AG04450 (cell line): ENCODE results near the gene SMIM31. TPM values are rescaled to one million over a fixed set of nuclear protein-coding genes. Genes with fewer than 3 reads are reported as not detected.

Source experiments
- CTCF ChIA-PET: fragments of 300-600, 350-600 bp; formaldehyde crosslinking; extraction: SDS; loops from one replicate; lab custom pipeline; 2022; ENCODE audit warnings: antibody characterized with exemption, inconsistent platforms; lab: Charles Lee
- POLR2A ChIA-PET: fragments of 350-600 bp; formaldehyde crosslinking; extraction: SDS; loops from one replicate; lab custom pipeline; 2021; ENCODE audit warnings: antibody characterized with exemption, inconsistent platforms; lab: Yijun Ruan, JAX
- DNase-seq: peaks from one replicate; pipeline ENCODE4 v3.0.0-alpha.2; 2011; ENCODE audit warnings: low read depth, low spot score
- H3K27ac ChIP-seq: one replicate; pipeline ENCODE4 v1.5.1; 2012; ENCODE audit warnings: low read depth, low read length, control low read depth
- H3K27me3 ChIP-seq: one replicate; pipeline ENCODE4 v1.6.0; 2012; ENCODE audit warnings: low read length; ENCODE audit not compliant: control insufficient read depth, insufficient read depth
- H3K4me3 ChIP-seq: 2 replicates; pipeline ENCODE4 v1.5.1; 2011; ENCODE audit warnings: mild to moderate bottlenecking, low read depth, low read length, control low read depth
- H3K9me3 ChIP-seq: 2 replicates; pipeline ENCODE4 v1.5.1; 2012; ENCODE audit warnings: low read length; ENCODE audit not compliant: control insufficient read depth, insufficient read depth
- polyA plus RNA-seq: library from polyadenylated mRNA; depleted of rRNA; stranded (reverse); fragments of >200 nt; gene quantifications from 2 replicates; pipeline ENCODE4 v1.2.3, GENCODE V29; 2011
- TF ChIP-seq, protein P1 (sequence below): IDR thresholded peaks from 2 replicates; pipeline ENCODE4 v1.5.1; 2011; ENCODE audit warnings: low read depth, low read length, control low read depth, inconsistent platforms

Gene SMIM31
- polyA plus RNA-seq, 1 experiment: not detected

DNA sequence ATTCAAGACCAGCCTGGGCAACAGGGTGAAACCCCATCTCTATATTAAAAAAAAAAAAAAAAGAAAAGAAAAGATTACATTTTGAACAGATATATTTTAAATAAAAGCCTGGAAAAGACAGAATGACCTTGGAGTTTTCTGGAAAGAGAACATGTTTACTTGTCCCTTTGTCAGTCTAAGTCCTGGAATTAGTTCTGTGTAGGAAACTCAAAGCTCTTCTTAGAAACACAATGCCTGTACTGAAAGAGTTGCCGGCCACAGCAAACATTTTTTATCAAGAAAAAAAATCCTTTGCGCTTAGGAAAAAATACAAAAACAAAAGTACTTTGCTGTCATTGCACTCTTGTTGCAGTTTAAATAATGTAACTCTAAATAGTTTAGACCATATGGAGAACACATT, 59.6 kb downstream of the SMIM31 start:
- TF ChIP-seq, protein P1, sequence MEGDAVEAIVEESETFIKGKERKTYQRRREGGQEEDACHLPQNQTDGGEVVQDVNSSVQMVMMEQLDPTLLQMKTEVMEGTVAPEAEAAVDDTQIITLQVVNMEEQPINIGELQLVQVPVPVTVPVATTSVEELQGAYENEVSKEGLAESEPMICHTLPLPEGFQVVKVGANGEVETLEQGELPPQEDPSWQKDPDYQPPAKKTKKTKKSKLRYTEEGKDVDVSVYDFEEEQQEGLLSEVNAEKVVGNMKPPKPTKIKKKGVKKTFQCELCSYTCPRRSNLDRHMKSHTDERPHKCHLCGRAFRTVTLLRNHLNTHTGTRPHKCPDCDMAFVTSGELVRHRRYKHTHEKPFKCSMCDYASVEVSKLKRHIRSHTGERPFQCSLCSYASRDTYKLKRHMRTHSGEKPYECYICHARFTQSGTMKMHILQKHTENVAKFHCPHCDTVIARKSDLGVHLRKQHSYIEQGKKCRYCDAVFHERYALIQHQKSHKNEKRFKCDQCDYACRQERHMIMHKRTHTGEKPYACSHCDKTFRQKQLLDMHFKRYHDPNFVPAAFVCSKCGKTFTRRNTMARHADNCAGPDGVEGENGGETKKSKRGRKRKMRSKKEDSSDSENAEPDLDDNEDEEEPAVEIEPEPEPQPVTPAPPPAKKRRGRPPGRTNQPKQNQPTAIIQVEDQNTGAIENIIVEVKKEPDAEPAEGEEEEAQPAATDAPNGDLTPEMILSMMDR: no peak
- ChIA-PET CTCF (interaction anchor here (0.7 kb wide), 1 partner anchor 86 kb away, joined by 4 read pairs; no protein-coding TSS in a partner anchor), POLR2A (no interaction called here)
- peaks cover 4% of the 10 kb centered on the region; the same call in 1 of the 2 replicates for H3K9me3 ChIP-seq
- no peaks in the 10 kb centered on the region for H3K27me3 ChIP-seq
- DNase-seq: no peak
- H3K4me3 ChIP-seq: no peak overlapping the region
- no peak overlapping the region for H3K27ac ChIP-seq

DNA sequence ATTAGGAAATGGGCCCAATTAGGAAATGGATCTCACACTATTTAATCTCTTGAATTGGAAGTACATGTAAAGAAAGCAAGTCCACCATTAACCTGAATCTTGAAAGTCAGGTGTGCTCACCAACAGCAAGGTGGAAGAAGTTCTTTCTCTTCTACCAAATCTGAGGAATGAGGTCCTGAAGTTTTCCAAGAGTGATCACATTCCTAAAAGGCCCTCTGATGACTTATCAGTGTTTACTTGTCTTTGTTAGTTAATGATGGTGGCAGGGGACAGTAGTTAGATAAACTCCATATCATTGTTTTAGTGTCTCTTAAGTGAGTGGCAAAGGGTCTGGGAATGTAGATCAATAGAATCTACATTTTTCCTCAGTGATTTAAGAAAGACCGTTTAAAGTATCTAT, 61.8 kb downstream of the SMIM31 start:
- CTCF ChIA-PET: no interaction called here
- Histone ChIP-seq H3K27ac (no peak overlapping the region), H3K27me3 (no peaks in the 10 kb centered on the region), H3K9me3 (peaks cover 4% of the 10 kb centered on the region; the same call in 1 of the 2 replicates), H3K4me3 (no peak overlapping the region)
- DNase-seq: no peak
- TF ChIP-seq, protein P1: no peak
- POLR2A ChIA-PET: no interaction called here

DNA sequence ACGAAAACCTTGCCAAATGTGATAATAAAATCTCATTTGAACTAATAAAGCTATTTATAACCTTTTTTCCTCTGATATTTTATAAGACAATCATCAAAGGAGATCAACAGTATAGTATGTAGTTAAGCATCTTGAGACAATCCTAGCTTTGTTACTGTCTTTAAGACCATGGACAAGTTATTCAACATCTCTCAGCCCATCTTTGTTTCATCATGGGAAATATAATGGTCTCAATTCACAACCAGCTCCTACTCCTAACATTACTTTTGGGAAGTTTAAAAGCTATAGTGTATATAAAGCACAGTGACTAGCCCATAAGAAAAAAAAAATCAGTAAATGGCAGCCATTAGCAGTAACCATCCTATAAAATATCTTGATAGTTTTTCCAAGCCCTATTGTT, 65.4 kb downstream of the SMIM31 start:
- DNase-seq: no peak
- ChIA-PET CTCF (no interaction called here), POLR2A (no interaction called here)
- Histone ChIP-seq H3K27ac (no peak overlapping the region), H3K9me3 (peaks cover 8% of the 10 kb centered on the region), H3K4me3 (no peak overlapping the region), H3K27me3 (no peaks in the 10 kb centered on the region)
- TF ChIP-seq, protein P1: no peak

DNA sequence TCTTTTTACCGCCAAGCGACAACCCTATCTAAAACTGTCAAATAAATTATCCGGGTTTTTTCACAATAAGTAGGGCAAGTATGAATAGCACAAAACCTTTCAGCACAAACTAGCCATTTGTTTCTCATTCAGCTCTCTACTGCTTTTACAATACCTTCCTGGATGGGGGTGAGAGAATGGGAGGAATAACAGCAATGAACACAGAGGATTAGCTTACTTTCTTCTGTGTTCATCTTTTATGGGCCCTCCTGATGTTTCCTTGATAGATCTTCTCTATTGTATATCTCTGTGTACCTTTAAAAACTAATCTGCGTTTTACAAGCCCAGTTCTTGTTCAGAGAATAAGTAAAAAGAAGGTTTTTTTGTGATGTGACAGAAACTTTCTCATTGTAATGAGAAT, 67.8 kb downstream of the SMIM31 start:
- ChIA-PET POLR2A (no interaction called here), CTCF (no interaction called here)
- TF ChIP-seq, protein P1: no peak
- DNase-seq: no peak
- no peak overlapping the region for H3K27ac ChIP-seq
- H3K4me3 ChIP-seq: no peak overlapping the region
- H3K27me3 ChIP-seq: no peaks in the 10 kb centered on the region
- peaks cover 8% of the 10 kb centered on the region for H3K9me3 ChIP-seq

DNA sequence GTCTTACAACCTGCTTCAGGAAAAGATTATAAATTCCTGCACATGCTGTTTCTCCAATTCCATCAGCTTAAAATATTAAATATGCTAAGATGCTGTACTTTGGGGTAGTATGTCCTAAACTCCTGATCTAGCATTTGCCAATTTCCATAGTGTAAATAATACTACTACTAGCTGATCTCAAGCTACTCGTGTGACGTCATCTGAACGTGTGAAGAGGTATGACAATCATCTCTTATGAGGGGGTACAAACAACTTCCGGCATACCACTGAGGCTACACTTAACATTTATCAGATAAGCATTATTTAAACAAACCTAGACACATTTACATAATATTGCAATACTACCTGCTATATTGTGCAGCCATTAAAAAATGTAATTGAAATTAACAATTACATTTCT, 70.7 kb downstream of the SMIM31 start:
- ChIA-PET CTCF (no interaction called here), POLR2A (no interaction called here)
- DNase-seq: no peak
- H3K4me3 ChIP-seq: no peak overlapping the region
- TF ChIP-seq, protein P1: no peak
- H3K27ac ChIP-seq: no peak overlapping the region
- no peaks in the 10 kb centered on the region for H3K27me3 ChIP-seq
- peaks cover 4% of the 10 kb centered on the region; the same call in 1 of the 2 replicates for H3K9me3 ChIP-seq
